ENCODE results near the gene TTC27.

DNA sequence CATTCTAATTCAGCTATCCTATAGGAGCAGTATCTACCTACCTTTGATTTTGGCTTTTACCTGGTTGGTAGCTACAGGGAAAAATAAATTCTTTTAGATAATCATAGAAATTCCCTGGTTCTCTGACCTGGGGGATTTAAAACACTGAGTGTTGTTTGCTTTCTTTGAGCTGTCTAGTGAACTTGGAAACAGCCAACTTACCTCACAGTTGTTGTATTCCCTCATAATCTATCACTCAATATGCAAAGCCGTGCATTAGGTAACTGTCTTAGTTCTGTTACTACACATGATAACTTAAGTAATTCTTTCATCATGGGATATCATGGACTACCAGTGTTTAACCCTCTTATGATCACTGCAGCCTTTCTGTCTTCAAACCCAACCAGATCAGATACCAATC, 127.8 kb downstream of the TTC27 start:
- TF ChIP-seq POLR2A (IDR thresholded peaks at IDR 0.05) (no peak), POLR2AphosphoS5 (IDR thresholded peaks at IDR 0.05; ENCODE audit: insufficient read depth in 1 of 2, low read depth in 1 of 2) (no peak)
